Astrocyte (in vitro differentiated cells and primary cell): ENCODE data around the gene GPA33. TPM values are rescaled to one million over a fixed set of nuclear protein-coding genes. Genes with fewer than 3 reads are reported as not detected.

Experiments
- DNase-seq: peaks from one replicate; pipeline ENCODE4 v3.0.0-alpha.2; 2010; ENCODE audit warnings: low read depth
- FAIRE-seq: peaks from 2 replicates; lab custom pipeline; 2011; peaks lifted over from hg19 to GRCh38; lab: Jason Lieb, UNC
- H2AFZ ChIP-seq: 2 replicates; pipeline ENCODE4 v1.6.0; 2012; ENCODE audit warnings: low read depth, low read length, inconsistent platforms
- H3K27ac ChIP-seq: 2 replicates; pipeline ENCODE4 v1.5.1; 2011; ENCODE audit warnings: low read depth, low read length, inconsistent platforms
- H3K27me3 ChIP-seq: 2 replicates; pipeline ENCODE4 v1.6.0; 2011; ENCODE audit warnings: low read length, inconsistent platforms; ENCODE audit not compliant: insufficient read depth
- H3K36me3 ChIP-seq: 2 replicates; pipeline ENCODE4 v1.5.1; 2011; ENCODE audit warnings: low read length, inconsistent platforms; ENCODE audit not compliant: insufficient read depth
- H3K4me1 ChIP-seq: 2 replicates; pipeline ENCODE4 v1.5.1; 2011; ENCODE audit warnings: low read length, inconsistent platforms; ENCODE audit not compliant: insufficient read depth
- H3K4me2 ChIP-seq: 2 replicates; pipeline ENCODE4 v1.6.0; 2012; ENCODE audit warnings: low read length, inconsistent platforms
- H3K4me3 ChIP-seq: 2 replicates; pipeline ENCODE4 v1.5.1; 2011; ENCODE audit warnings: low read depth, mild to moderate bottlenecking, low read length, inconsistent platforms; ENCODE audit not compliant: insufficient read depth
- H3K79me2 ChIP-seq: 2 replicates; pipeline ENCODE4 v1.6.0; 2012; ENCODE audit warnings: mild to moderate bottlenecking, low read length, inconsistent platforms; ENCODE audit not compliant: insufficient read depth
- H3K9ac ChIP-seq: 2 replicates; pipeline ENCODE4 v1.6.0; 2012; ENCODE audit warnings: mild to moderate bottlenecking, low read length, inconsistent platforms
- H3K9me3 ChIP-seq: 2 replicates; pipeline ENCODE4 v1.5.1; 2012; ENCODE audit warnings: low read depth, mild to moderate bottlenecking, low read length, inconsistent platforms; ENCODE audit not compliant: insufficient read depth
- H4K20me1 ChIP-seq: 2 replicates; pipeline ENCODE4 v1.6.0; 2012; ENCODE audit warnings: low read length, inconsistent platforms; ENCODE audit not compliant: insufficient read depth
- H3K27ac Mint-ChIP-seq: one replicate; pipeline ENCODE4 v1.8.0; 2021; ENCODE audit warnings: mild to moderate bottlenecking, mixed read lengths; ENCODE audit not compliant: unreplicated experiment
- H3K27me3 Mint-ChIP-seq: one replicate; pipeline ENCODE4 v1.8.0; 2021; ENCODE audit warnings: low read depth, mixed read lengths; ENCODE audit not compliant: unreplicated experiment
- H3K36me3 Mint-ChIP-seq: one replicate; pipeline ENCODE4 v1.8.0; 2021; ENCODE audit warnings: low read depth, mixed read lengths; ENCODE audit not compliant: unreplicated experiment
- H3K4me1 Mint-ChIP-seq: one replicate; pipeline ENCODE4 v1.8.0; 2021; ENCODE audit warnings: low read depth, mixed read lengths; ENCODE audit not compliant: unreplicated experiment
- H3K4me3 Mint-ChIP-seq: one replicate; pipeline ENCODE4 v1.8.0; 2021; ENCODE audit warnings: mild to moderate bottlenecking, moderate library complexity, mixed read lengths; ENCODE audit not compliant: unreplicated experiment
- H3K9me3 Mint-ChIP-seq: one replicate; pipeline ENCODE4 v1.8.0; 2021; ENCODE audit warnings: mild to moderate bottlenecking, mixed read lengths; ENCODE audit not compliant: unreplicated experiment
- EZH2 ChIP-seq: IDR thresholded peaks from 2 replicates; pipeline ENCODE4 v1.6.1; 2012; ENCODE audit warnings: mild to moderate bottlenecking, low read length, inconsistent platforms; ENCODE audit not compliant: insufficient read depth
- total RNA-seq: library from RNA; stranded (reverse); gene quantifications from 2 replicates; pipeline ENCODE4 v1.2.1, GENCODE V29; 2021
- TF ChIP-seq, protein P1 (sequence below): IDR thresholded peaks from 2 replicates; pipeline ENCODE4 v1.5.1; 2011; ENCODE audit warnings: low read depth, mild to moderate bottlenecking, inconsistent platforms, low read length, moderate library complexity; ENCODE audit not compliant: insufficient read depth

GPA33 gene
- total RNA-seq, 1 donor from 2014 or later = 1.2 TPM

DNA sequence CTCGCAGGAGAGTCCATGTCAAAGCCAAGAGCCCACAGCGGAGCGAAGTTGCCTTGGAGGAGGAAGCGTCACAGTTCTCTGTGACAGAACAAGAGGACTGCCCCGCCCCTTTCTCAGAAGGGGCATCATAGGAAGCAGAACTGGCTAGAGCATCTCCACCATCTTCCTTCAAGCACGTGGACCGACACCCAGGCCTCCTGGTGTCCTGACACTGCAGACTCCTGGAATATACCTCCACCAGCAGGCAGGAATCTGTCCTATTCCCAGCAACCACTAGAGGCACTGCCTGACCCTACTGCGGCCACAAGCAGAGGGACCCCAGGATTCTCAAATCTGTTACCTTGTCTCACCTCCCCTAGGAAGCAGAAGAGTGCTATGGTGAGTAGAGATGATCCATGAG, 37.8 kb downstream of the GPA33 start:
- H3K27ac ChIP-seq = no peak overlapping the region
- H3K4me1 ChIP-seq = no peaks in the 10 kb centered on the region
- H3K36me3 ChIP-seq = no peaks in the 10 kb centered on the region
- no peak overlapping the region for H3K4me3 ChIP-seq
- H3K4me3 Mint-ChIP-seq = no peak overlapping the region
- H4K20me1 ChIP-seq = no peaks in the 10 kb centered on the region
- no peak overlapping the region for H3K9ac ChIP-seq
- no peaks in the 10 kb centered on the region for H3K79me2 ChIP-seq
- no peak for DNase-seq
- H3K27me3 ChIP-seq = no peaks in the 10 kb centered on the region
- peaks cover 39% of the 10 kb centered on the region for H3K27me3 Mint-ChIP-seq
- H3K27ac Mint-ChIP-seq = no peak overlapping the region
- no peak for FAIRE-seq
- H3K4me1 Mint-ChIP-seq = peaks cover 3% of the 10 kb centered on the region
- no peaks in the 10 kb centered on the region for H3K9me3 ChIP-seq
- H2AFZ ChIP-seq = no peak overlapping the region
- no peak overlapping the region for H3K4me2 ChIP-seq
- TF ChIP-seq, protein P1, sequence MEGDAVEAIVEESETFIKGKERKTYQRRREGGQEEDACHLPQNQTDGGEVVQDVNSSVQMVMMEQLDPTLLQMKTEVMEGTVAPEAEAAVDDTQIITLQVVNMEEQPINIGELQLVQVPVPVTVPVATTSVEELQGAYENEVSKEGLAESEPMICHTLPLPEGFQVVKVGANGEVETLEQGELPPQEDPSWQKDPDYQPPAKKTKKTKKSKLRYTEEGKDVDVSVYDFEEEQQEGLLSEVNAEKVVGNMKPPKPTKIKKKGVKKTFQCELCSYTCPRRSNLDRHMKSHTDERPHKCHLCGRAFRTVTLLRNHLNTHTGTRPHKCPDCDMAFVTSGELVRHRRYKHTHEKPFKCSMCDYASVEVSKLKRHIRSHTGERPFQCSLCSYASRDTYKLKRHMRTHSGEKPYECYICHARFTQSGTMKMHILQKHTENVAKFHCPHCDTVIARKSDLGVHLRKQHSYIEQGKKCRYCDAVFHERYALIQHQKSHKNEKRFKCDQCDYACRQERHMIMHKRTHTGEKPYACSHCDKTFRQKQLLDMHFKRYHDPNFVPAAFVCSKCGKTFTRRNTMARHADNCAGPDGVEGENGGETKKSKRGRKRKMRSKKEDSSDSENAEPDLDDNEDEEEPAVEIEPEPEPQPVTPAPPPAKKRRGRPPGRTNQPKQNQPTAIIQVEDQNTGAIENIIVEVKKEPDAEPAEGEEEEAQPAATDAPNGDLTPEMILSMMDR = peak; percentile 38
- TF ChIP-seq EZH2 = no peak
- H3K36me3 Mint-ChIP-seq = no peaks in the 10 kb centered on the region
- no peaks in the 10 kb centered on the region for H3K9me3 Mint-ChIP-seq

DNA sequence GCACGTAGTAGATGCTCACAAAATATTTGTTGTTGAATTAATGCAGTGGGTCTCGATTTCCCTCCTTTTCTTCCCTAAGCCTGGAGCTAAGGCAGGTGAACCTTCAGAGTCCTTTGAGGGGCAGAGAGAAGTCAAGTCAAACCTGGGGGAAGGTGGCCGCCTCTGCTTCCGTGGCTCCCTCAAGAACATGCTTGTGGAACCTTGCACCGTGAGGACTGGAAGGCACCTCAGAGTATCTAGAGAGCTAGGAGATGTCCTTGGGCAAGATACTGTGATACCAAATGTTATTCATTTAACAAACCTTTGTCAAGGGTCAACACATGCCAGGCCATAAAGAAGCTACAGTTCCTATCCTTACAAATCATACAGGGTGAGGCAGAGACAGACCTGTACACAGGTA, 38.3 kb downstream of the GPA33 start:
- Histone ChIP-seq H3K27me3 (no peaks in the 10 kb centered on the region), H3K9me3 (no peaks in the 10 kb centered on the region), H3K36me3 (no peaks in the 10 kb centered on the region), H3K4me1 (no peaks in the 10 kb centered on the region), H3K4me2 (no peak overlapping the region), H3K27ac (no peak overlapping the region), H3K9ac (no peak overlapping the region), H3K4me3 (no peak overlapping the region), H2AFZ (no peak overlapping the region), H3K79me2 (no peaks in the 10 kb centered on the region), H4K20me1 (no peaks in the 10 kb centered on the region)
- no peak for FAIRE-seq
- Mint-ChIP-seq H3K27ac (no peak overlapping the region), H3K36me3 (no peaks in the 10 kb centered on the region), H3K27me3 (peaks cover 43% of the 10 kb centered on the region), H3K9me3 (no peaks in the 10 kb centered on the region), H3K4me1 (peaks cover 3% of the 10 kb centered on the region), H3K4me3 (no peak overlapping the region)
- no peak for DNase-seq
- TF ChIP-seq, protein P1 = no peak
- TF ChIP-seq EZH2 = no peak

DNA sequence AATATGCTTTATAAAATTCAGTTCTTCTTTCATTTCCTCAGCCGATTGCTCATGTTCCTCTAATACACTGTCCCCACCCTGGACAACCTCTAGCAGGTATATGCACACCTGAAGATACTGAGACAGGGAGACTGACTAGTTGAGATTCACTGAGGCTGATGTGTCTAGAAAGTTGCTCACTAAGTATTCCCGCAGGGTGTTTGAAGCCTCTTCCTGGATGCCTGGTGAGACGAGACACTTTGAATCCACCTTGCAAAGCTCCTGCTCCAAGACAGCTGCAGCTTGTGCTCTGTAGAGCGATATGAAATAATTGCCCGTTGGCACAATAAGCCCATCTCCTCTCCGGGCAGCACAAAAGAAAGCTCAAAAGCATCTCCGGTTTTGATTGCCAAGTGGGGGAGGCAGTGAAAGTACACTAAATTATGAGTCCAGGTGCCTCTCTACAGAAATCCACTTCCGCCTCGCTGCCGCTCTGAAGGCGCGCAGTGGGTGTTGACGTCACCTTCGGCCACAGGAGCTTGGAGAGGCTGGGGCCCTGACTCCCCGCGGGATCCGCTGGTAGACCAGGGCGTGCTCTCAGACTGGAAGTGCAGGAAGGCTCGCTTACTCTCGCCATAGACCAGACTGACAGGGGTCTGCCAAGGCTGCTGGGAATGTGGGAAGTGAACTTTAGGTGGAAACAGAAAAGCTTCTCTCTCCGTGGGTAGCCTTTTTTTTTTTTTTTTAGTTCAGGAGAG, 46.3 kb downstream of the GPA33 start:
- Mint-ChIP-seq H3K4me3 (no peak overlapping the region), H3K27me3 (peaks cover 36% of the 10 kb centered on the region), H3K9me3 (no peaks in the 10 kb centered on the region), H3K4me1 (no peaks in the 10 kb centered on the region), H3K27ac (no peak overlapping the region), H3K36me3 (no peaks in the 10 kb centered on the region)
- no peaks in the 10 kb centered on the region for H3K9me3 ChIP-seq
- TF ChIP-seq, protein P1 = no peak
- no peak for TF ChIP-seq EZH2
- no peaks in the 10 kb centered on the region for H4K20me1 ChIP-seq
- H3K27ac ChIP-seq = no peak overlapping the region
- peak overlapping the region; percentile 49 for H2AFZ ChIP-seq
- H3K4me2 ChIP-seq = peak overlapping the region; percentile 76
- DNase-seq (peak; percentile 43), FAIRE-seq (no peak)
- peak overlapping the region; percentile 43 for H3K4me3 ChIP-seq
- no peak overlapping the region for H3K9ac ChIP-seq
- peaks cover 13% of the 10 kb centered on the region for H3K27me3 ChIP-seq
- H3K4me1 ChIP-seq = peaks cover 9% of the 10 kb centered on the region
- no peaks in the 10 kb centered on the region for H3K79me2 ChIP-seq
- H3K36me3 ChIP-seq = no peaks in the 10 kb centered on the region
